Keratinocyte (primary cell): ENCODE data around the gene C1orf174.

Experiments
- EZH2 ChIP-seq: IDR thresholded peaks from one replicate; pipeline ENCODE4 v1.6.1; 2012; ENCODE audit warnings: inconsistent platforms, mild to moderate bottlenecking, low read length, moderate library complexity
- TF ChIP-seq, protein P1 (sequence below), 3 experiments: IDR thresholded peaks in 1 of 3; conservative IDR thresholded peaks in 1 of 3; optimal IDR thresholded peaks in 1 of 3; 2 replicates in 2 of 3; 3 replicates in 1 of 3; pipeline versions ENCODE3 to v1.5.1; 2011; ENCODE audit warnings: low read length in 3 of 3, mild to moderate bottlenecking in 3 of 3, moderate library complexity in 2 of 3, control low read depth in 1 of 3, inconsistent platforms in 1 of 3; ENCODE audit not compliant: insufficient read depth in 2 of 3; ENCODE audit errors: extremely low read depth in 1 of 3

GRCh38 chr1:3929126-3929525, 29.1 kb upstream of the C1orf174 start:
- TF ChIP-seq, protein P1, sequence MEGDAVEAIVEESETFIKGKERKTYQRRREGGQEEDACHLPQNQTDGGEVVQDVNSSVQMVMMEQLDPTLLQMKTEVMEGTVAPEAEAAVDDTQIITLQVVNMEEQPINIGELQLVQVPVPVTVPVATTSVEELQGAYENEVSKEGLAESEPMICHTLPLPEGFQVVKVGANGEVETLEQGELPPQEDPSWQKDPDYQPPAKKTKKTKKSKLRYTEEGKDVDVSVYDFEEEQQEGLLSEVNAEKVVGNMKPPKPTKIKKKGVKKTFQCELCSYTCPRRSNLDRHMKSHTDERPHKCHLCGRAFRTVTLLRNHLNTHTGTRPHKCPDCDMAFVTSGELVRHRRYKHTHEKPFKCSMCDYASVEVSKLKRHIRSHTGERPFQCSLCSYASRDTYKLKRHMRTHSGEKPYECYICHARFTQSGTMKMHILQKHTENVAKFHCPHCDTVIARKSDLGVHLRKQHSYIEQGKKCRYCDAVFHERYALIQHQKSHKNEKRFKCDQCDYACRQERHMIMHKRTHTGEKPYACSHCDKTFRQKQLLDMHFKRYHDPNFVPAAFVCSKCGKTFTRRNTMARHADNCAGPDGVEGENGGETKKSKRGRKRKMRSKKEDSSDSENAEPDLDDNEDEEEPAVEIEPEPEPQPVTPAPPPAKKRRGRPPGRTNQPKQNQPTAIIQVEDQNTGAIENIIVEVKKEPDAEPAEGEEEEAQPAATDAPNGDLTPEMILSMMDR (optimal IDR thresholded peaks at IDR 0.05 in 1 of 3, IDR thresholded peaks at IDR 0.05 in 1 of 3, conservative IDR thresholded peaks at IDR 0.05 in 1 of 3; ENCODE audit: extremely low read depth in 1 of 3, insufficient read depth in 2 of 3, low read length in 3 of 3) = no peak
- TF ChIP-seq EZH2 = no peak
